NAMALWA (cell line): ENCODE data around the gene IL24.
"Not testable (repeated sequence)": the region's sequence is repeated elsewhere in the genome, so short reads cannot be mapped to it uniquely, and the experiment has no call there.

Experiments used
- DNase-seq: peaks from one replicate; pipeline ENCODE4 v3.0.0-alpha.2; 2015; ENCODE audit warnings: low spot score

IL24 gene

GRCh38 chr1:206897175-206897574 lies at the start of gene IL24:
IL24 (plus strand) TSS chr1:206897443; CDS start chr1:206897833, 390 bp downstream.
- no peak for DNase-seq

- DNase-seq, result no peak
Measured at GRCh38 chr1:206847946-206848345, 49.3 kb upstream of the IL24 start.

GRCh38 chr1:206850401-206850800 lies 46.8 kb upstream of the IL24 start:
- no peak for DNase-seq

- no peak for DNase-seq
Measured at GRCh38 chr1:206851341-206852010, 45.8 kb upstream of the IL24 start.

- not testable (repeated sequence) for DNase-seq
Measured at GRCh38 chr1:206852662-206853061, 44.6 kb upstream of the IL24 start.

- DNase-seq, result not testable (repeated sequence)
Measured at GRCh38 chr1:206853696-206854095, 43.5 kb upstream of the IL24 start.

- DNase-seq, result no peak
Measured at GRCh38 chr1:206854401-206855129, 42.7 kb upstream of the IL24 start.

- no peak for DNase-seq
Measured at GRCh38 chr1:206855859-206856258, 41.4 kb upstream of the IL24 start.

GRCh38 chr1:206856674-206857464 lies 40.4 kb upstream of the IL24 start:
- DNase-seq, result peak; percentile 61

GRCh38 chr1:206859082-206859521 lies 38.1 kb upstream of the IL24 start:
- no peak for DNase-seq

GRCh38 chr1:206860165-206860564 lies 37.1 kb upstream of the IL24 start:
- no peak for DNase-seq

- no peak for DNase-seq
Measured at GRCh38 chr1:206863266-206863665, 34.0 kb upstream of the IL24 start.

GRCh38 chr1:206864939-206865671 lies 32.1 kb upstream of the IL24 start, which contains the start of gene IL20:
IL20 (plus strand) TSS chr1:206865623; CDS start chr1:206865853, 230 bp downstream.
- peak; percentile 86 for DNase-seq

- DNase-seq, result no peak
Measured at GRCh38 chr1:206866062-206866461, 31.2 kb upstream of the IL24 start.

- no peak for DNase-seq
Measured at GRCh38 chr1:206867239-206867638, 30.0 kb upstream of the IL24 start.

GRCh38 chr1:206867716-206868115 lies 29.5 kb upstream of the IL24 start:
- DNase-seq, result no peak

- DNase-seq, result no peak
Measured at GRCh38 chr1:206868264-206868663, 29.0 kb upstream of the IL24 start.

- DNase-seq, result no peak
Measured at GRCh38 chr1:206872139-206872538, 25.1 kb upstream of the IL24 start.

- DNase-seq, result no peak
Measured at GRCh38 chr1:206873603-206874188, 23.5 kb upstream of the IL24 start.

- DNase-seq, result no peak
Measured at GRCh38 chr1:206875752-206876377, 21.4 kb upstream of the IL24 start.

- DNase-seq, result peak; percentile 43
Measured at GRCh38 chr1:206878456-206878855, 18.8 kb upstream of the IL24 start.
